ENCODE results near the gene SCNN1A. TPM values are rescaled to one million over a fixed set of nuclear protein-coding genes. Genes with fewer than 3 reads are reported as not detected.
A peak's percentile ranks its signal among the peaks of the same experiment; 100 is the strongest.

Gene SCNN1A
- total and polyA plus RNA-seq, 2 of the 13 experiments (the other 11 are each of a cell fraction or from before 2014, with no cell fraction given), result 1.5 to 14.6 TPM

GRCh38 chr12:6335451-6336078 is 39.8 kb downstream of the SCNN1A start (continued):
- no peak for TF ChIP-seq MNT (IDR thresholded peaks at IDR 0.05)
- TF ChIP-seq ISL2 (CRISPR knock-in tag; IDR thresholded peaks at IDR 0.05), result no peak; the same call in 1 of the 2 replicates
- no peak for TF ChIP-seq ZNF607 (CRISPR knock-in tag; IDR thresholded peaks at IDR 0.05; ENCODE audit: borderline replicate concordance)
- TF ChIP-seq FOXP1 (IDR thresholded peaks at IDR 0.05), result no peak
- peak; percentile 58 for TF ChIP-seq FOXP1 (CRISPR knock-in tag; IDR thresholded peaks at IDR 0.05)
- TF ChIP-seq CERS6 (CRISPR knock-in tag; IDR thresholded peaks at IDR 0.05), result no peak
- TF ChIP-seq, protein P1, sequence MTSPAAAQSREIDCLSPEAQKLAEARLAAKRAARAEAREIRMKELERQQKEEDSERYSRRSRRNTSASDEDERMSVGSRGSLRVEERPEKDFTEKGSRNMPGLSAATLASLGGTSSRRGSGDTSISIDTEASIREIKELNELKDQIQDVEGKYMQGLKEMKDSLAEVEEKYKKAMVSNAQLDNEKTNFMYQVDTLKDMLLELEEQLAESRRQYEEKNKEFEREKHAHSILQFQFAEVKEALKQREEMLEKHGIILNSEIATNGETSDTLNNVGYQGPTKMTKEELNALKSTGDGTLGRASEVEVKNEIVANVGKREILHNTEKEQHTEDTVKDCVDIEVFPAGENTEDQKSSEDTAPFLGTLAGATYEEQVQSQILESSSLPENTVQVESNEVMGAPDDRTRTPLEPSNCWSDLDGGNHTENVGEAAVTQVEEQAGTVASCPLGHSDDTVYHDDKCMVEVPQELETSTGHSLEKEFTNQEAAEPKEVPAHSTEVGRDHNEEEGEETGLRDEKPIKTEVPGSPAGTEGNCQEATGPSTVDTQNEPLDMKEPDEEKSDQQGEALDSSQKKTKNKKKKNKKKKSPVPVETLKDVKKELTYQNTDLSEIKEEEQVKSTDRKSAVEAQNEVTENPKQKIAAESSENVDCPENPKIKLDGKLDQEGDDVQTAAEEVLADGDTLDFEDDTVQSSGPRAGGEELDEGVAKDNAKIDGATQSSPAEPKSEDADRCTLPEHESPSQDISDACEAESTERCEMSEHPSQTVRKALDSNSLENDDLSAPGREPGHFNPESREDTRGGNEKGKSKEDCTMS (CRISPR knock-in tag; conservative IDR thresholded peaks at IDR 0.05), result no peak
- TF ChIP-seq ZNF350 (CRISPR knock-in tag; IDR thresholded peaks at IDR 0.05; ENCODE audit: borderline replicate concordance, low read depth), result no peak
- TF ChIP-seq ZNF609 (CRISPR knock-in tag; IDR thresholded peaks at IDR 0.05; ENCODE audit: borderline replicate concordance), result no peak; the same call in 1 of the 2 replicates
- 0 out of 2 replicates have a peak, but pooled peaks have one; percentile 17 for TF ChIP-seq ZNF263 (CRISPR knock-in tag; IDR thresholded peaks at IDR 0.05)
- peak; percentile 80 for TF ChIP-seq MED1 (CRISPR knock-in tag; IDR thresholded peaks at IDR 0.05)
- no peak for TF ChIP-seq NAIF1 (CRISPR knock-in tag; IDR thresholded peaks at IDR 0.05; ENCODE audit: borderline replicate concordance)
- peak; percentile 42; the same call in 1 of the 2 replicates for TF ChIP-seq HDAC2 (CRISPR knock-in tag; IDR thresholded peaks at IDR 0.05)
- no peak for TF ChIP-seq ZNF446 (CRISPR knock-in tag; IDR thresholded peaks at IDR 0.05)
- TF ChIP-seq ZMAT5 (CRISPR knock-in tag; IDR thresholded peaks at IDR 0.05; ENCODE audit: borderline replicate concordance, low read depth), result no peak
- no peak for TF ChIP-seq HMG20B (CRISPR knock-in tag; conservative IDR thresholded peaks at IDR 0.05)
- no peak; the same call in 1 of the 2 replicates for TF ChIP-seq TOE1 (CRISPR knock-in tag; IDR thresholded peaks at IDR 0.05)
- TF ChIP-seq ZNF556 (CRISPR knock-in tag; IDR thresholded peaks at IDR 0.05; ENCODE audit: borderline replicate concordance), result no peak

All from HepG2 (cell line).